Measurements from ENCODE around the gene COBL.

GRCh38 chr7:51068401-51068800 is 248.2 kb downstream of the COBL start:
- TF ChIP-seq CTCF (IDR thresholded peaks at IDR 0.05; ENCODE audit: low read depth, low read length, poor library complexity, severe bottlenecking), result no peak
- no peak for TF ChIP-seq EZH2phosphoT487 (IDR thresholded peaks at IDR 0.05; ENCODE audit: borderline replicate concordance, low read length)
